ENCODE results near the gene ZFYVE21. TPM values are rescaled to one million over a fixed set of nuclear protein-coding genes. Genes with fewer than 3 reads are reported as not detected.

ZFYVE21 gene
- total RNA-seq, 4 donors from 2014 or later, result 78.7 to 175 (median 139) TPM

GRCh38 chr14:103687712-103688111 lies 27.9 kb upstream of the ZFYVE21 start:
- TF ChIP-seq, protein P1, sequence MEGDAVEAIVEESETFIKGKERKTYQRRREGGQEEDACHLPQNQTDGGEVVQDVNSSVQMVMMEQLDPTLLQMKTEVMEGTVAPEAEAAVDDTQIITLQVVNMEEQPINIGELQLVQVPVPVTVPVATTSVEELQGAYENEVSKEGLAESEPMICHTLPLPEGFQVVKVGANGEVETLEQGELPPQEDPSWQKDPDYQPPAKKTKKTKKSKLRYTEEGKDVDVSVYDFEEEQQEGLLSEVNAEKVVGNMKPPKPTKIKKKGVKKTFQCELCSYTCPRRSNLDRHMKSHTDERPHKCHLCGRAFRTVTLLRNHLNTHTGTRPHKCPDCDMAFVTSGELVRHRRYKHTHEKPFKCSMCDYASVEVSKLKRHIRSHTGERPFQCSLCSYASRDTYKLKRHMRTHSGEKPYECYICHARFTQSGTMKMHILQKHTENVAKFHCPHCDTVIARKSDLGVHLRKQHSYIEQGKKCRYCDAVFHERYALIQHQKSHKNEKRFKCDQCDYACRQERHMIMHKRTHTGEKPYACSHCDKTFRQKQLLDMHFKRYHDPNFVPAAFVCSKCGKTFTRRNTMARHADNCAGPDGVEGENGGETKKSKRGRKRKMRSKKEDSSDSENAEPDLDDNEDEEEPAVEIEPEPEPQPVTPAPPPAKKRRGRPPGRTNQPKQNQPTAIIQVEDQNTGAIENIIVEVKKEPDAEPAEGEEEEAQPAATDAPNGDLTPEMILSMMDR (IDR thresholded peaks at IDR 0.05; ENCODE audit: low read depth), result no peak

DNA sequence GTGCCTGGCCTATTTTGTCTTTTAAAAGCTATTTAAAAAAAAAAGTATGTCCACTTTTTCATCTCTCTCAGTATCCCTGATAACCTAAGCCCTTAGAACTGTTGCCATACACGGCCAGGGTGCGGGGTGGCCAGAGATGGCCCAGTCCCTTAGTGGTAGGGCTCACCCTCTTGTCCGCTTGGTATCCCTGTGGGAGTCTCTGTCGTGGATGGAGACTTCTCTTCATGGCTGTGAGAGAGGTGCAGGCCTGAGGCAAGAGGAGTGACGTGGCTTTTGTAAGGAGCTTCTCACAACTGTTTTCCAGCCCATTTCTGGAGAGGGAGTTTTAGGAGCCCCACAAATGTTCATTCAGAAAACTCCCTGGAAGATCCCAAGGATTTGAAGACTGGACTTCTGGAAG lies 27.2 kb upstream of the ZFYVE21 start:
- TF ChIP-seq, protein P1 (IDR thresholded peaks at IDR 0.05; ENCODE audit: low read depth), result no peak

DNA sequence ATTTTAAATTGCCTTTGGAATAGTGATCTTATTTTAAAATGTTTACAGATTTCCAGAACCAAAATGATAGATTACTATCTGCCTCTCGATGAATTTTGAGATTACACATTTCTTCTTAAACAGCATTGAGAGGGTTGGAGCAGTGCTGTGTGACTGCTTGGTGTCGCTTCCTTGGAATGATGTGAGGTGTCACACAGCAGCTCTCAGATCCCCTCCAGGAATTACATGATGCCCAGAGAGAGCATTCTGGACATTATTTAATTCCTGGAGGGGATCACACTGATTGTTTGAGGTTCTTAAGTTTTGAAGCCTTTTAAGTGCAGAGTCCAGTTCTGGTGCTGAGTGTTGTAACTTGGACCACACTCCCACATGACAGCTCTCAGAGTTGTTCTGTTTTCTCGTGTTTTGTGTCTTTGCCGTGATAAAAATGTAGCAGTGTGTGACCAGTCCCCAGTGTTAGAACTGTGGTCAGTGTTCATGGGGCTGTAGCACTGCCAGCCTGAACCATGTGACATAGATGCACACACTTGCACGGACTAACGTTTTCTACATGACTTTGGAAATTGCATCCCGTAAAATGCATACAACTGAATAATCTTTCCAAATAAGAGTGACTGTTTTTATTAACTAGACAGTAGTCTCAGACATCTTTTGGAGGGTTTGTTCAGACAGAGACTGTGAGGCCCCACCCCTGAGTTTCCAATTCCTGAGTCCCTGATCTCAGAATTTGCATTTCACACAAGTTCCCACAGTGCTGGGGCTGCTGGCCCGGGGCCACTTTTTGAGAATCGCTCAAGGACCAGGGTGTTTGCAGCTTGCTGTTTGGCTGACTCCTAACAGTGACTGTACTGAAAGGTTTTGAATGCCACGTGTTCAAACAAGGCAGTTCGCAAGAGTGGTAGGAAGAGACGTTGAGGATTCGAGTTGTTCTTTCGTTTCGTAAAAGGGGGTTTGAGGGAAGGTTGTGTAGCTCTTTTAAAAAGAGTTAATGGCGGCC lies 26.4 kb upstream of the ZFYVE21 start:
- TF ChIP-seq, protein P1 (IDR thresholded peaks at IDR 0.05; ENCODE audit: low read depth), result no peak

DNA sequence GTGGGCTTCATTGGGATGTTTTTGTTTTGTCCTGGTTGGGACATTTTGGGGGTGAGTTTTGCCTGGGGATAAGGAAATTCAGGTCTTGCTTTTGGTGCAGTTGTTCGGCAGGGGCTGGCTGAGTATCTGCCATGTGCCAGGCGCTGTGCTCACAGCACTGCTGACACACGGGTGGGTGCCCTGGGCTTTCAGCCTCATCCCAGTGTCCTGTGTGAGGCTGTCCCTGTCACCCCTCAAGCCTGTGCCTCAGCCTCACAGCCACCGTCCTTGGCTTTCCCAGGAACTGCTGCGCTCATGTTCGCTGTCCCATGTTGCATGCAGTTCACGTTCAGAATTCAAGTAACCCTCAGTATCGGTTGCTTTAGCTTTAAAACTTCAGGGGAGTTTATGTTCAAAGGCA lies 25.3 kb upstream of the ZFYVE21 start:
- TF ChIP-seq, protein P1 (IDR thresholded peaks at IDR 0.05; ENCODE audit: low read depth), result no peak

DNA sequence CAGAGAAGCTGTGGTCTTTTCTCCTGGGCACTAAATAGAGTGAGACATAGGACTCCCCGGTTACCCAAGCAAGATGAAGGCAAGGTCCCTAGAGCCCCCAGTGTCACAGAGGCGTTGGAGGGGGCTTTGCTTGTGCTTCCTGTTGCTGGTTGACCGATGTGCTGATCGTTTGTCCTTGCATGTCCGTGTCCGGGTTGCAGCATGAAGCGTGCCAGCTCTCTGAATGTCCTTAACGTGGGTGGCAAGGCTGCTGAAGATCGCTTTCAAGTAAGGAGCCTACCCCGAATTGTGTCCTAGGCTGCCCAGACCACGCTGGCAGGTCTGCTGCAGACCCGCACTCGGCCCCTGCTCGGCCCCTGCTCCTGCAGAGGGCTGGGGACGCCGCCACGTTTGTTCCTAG lies 23.5 kb upstream of the ZFYVE21 start:
- TF ChIP-seq, protein P1 (IDR thresholded peaks at IDR 0.05; ENCODE audit: low read depth), result no peak

- TF ChIP-seq, protein P1 (IDR thresholded peaks at IDR 0.05; ENCODE audit: low read depth), result no peak
Observed at GRCh38 chr14:103692871-103693270, 22.7 kb upstream of the ZFYVE21 start.

DNA sequence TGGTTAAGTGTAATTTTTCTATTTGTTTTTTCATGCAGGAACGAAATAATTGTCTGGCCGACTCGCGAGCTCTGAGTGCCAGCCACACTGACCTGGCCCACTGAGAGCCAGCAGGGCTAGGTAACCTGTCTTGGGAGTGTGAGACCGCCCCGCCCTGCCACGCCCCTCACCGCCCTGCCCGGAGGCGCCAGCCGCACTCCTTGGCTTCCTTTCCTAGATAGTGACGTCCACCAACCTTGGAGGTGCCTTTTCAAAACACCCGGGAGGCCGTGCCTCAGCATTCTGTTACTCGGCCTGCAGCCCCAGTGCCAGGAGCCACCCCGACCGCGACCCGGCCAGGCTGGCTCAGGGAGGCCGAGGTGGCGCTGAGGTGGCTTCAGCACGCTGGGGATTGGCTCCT lies 22.1 kb upstream of the ZFYVE21 start:
- TF ChIP-seq, protein P1 (IDR thresholded peaks at IDR 0.05; ENCODE audit: low read depth), result no peak

Data from subcutaneous adipose tissue (tissue), 4 donors.